HEK293 (cell line): ENCODE results near the gene MECP2.

Experiments used
- CTCF ChIA-PET: fragments of 350-600 bp; formaldehyde crosslinking; extraction: SDS; loops from one replicate; lab custom pipeline; 2021; ENCODE audit warnings: antibody characterized with exemption; lab: Yijun Ruan, JAX
- POLR2A ChIA-PET: fragments of 300-600 bp; formaldehyde crosslinking; extraction: SDS; loops from one replicate; lab custom pipeline; 2020; ENCODE audit warnings: antibody characterized with exemption, inconsistent platforms; lab: Yijun Ruan, JAX
- H3K27ac ChIP-seq: fragments of 200-500 bp; sonication (Bioruptor generic); 2 replicates; pipeline ENCODE4 v1.5.1; 2014; ENCODE audit warnings: low read depth, low read length, control low read depth, inconsistent platforms; ENCODE audit errors: extremely low read depth
- H3K36me3 ChIP-seq, 2 experiments: fragments of 200-500 bp in 1 of 2; sonication (Bioruptor generic) in 1 of 2; 1 replicate in 1 of 2; 2 replicates in 1 of 2; pipeline ENCODE4 v1.5.1; 2014 to 2017; ENCODE audit warnings: inconsistent platforms in 2 of 2, low read length in 2 of 2; ENCODE audit not compliant: control insufficient read depth in 2 of 2, insufficient read depth in 1 of 2
- H3K4me1 ChIP-seq: fragments of 200-500 bp; sonication (Bioruptor generic); 2 replicates; pipeline ENCODE4 v1.5.1; 2014; ENCODE audit warnings: mild to moderate bottlenecking, low read length, inconsistent platforms; ENCODE audit not compliant: control insufficient read depth, insufficient read depth
- H3K4me3 ChIP-seq: 2 replicates; pipeline ENCODE4 v1.5.1; 2011; ENCODE audit warnings: low read depth, mild to moderate bottlenecking, control low read depth, low read length, moderate library complexity
- H3K9me3 ChIP-seq: fragments of 200-500 bp; sonication (Bioruptor generic); 2 replicates; pipeline ENCODE4 v1.5.1; 2014; ENCODE audit warnings: low read depth, low read length, inconsistent platforms; ENCODE audit not compliant: control insufficient read depth, insufficient read depth
- BCL6B ChIP-seq: fragments of 450-650 bp; formaldehyde crosslinking; IDR thresholded peaks from 2 replicates; pipeline ENCODE4 v1.5.1; 2017; ENCODE audit warnings: missing biosample characterization, missing genetic modification characterization
- KLF1 ChIP-seq: fragments of 450-650 bp; formaldehyde crosslinking; IDR thresholded peaks from 2 replicates; pipeline ENCODE4 v1.5.1; 2016; ENCODE audit warnings: missing biosample characterization, missing genetic modification characterization
- KLF10 ChIP-seq: fragments of 450-650 bp; IDR thresholded peaks from 2 replicates; pipeline ENCODE4 v1.5.1; 2018; ENCODE audit warnings: missing biosample characterization, mild to moderate bottlenecking, missing genetic modification characterization
- KLF17 ChIP-seq: fragments of 450-650 bp; formaldehyde crosslinking; IDR thresholded peaks from 2 replicates; pipeline ENCODE4 v1.5.1; 2016; ENCODE audit warnings: missing biosample characterization, missing genetic modification characterization
- KLF7 ChIP-seq: fragments of 450-650 bp; formaldehyde crosslinking; IDR thresholded peaks from 2 replicates; pipeline ENCODE4 v1.5.1; 2016; ENCODE audit warnings: missing biosample characterization, missing genetic modification characterization, borderline replicate concordance
- MEIS1 ChIP-seq: sonication (generic); formaldehyde crosslinking; IDR thresholded peaks from 2 replicates; pipeline ENCODE4 v1.8.1; 2022; ENCODE audit warnings: missing genetic modification reagents, mild to moderate bottlenecking, borderline replicate concordance
- REPIN1 ChIP-seq: fragments of 450-650 bp; formaldehyde crosslinking; IDR thresholded peaks from 2 replicates; pipeline ENCODE4 v1.5.1; 2017; ENCODE audit warnings: missing biosample characterization, missing genetic modification characterization, low read depth
- ZBTB11 ChIP-seq: fragments of 450-650 bp; formaldehyde crosslinking; conservative IDR thresholded peaks from 2 replicates; pipeline ENCODE4 v1.5.1; 2016; ENCODE audit warnings: low read depth, missing biosample characterization, missing genetic modification characterization
- ZFP69B ChIP-seq: fragments of 450-650 bp; formaldehyde crosslinking; IDR thresholded peaks from 2 replicates; pipeline ENCODE4 v1.5.1; 2016; ENCODE audit warnings: missing biosample characterization, missing genetic modification characterization
- ZNF148 ChIP-seq: fragments of 450-650 bp; formaldehyde crosslinking; IDR thresholded peaks from 2 replicates; pipeline ENCODE4 v1.5.0; 2017; ENCODE audit warnings: missing biosample characterization, missing genetic modification characterization, borderline replicate concordance
- ZNF18 ChIP-seq: fragments of 450-650 bp; formaldehyde crosslinking; IDR thresholded peaks from 2 replicates; pipeline ENCODE4 v1.5.1; 2016; ENCODE audit warnings: missing biosample characterization, missing genetic modification characterization
- ZNF426 ChIP-seq: fragments of 450-650 bp; formaldehyde crosslinking; IDR thresholded peaks from 2 replicates; pipeline ENCODE4 v1.5.1; 2017; ENCODE audit warnings: missing biosample characterization, missing genetic modification characterization, mild to moderate bottlenecking, inconsistent platforms, moderate library complexity
- ZNF510 ChIP-seq: fragments of 450-650 bp; formaldehyde crosslinking; IDR thresholded peaks from 2 replicates; pipeline ENCODE4 v1.5.1; 2018; ENCODE audit warnings: mild to moderate bottlenecking, missing genetic modification characterization, missing biosample characterization; ENCODE audit not compliant: insufficient replicate concordance
- ZNF624 ChIP-seq: fragments of 450-650 bp; formaldehyde crosslinking; IDR thresholded peaks from 2 replicates; pipeline ENCODE4 v1.5.1; 2017; ENCODE audit warnings: missing biosample characterization, missing genetic modification characterization
- ZNF660 ChIP-seq: fragments of 450-650 bp; IDR thresholded peaks from 2 replicates; pipeline ENCODE4 v1.5.1; 2018; ENCODE audit warnings: missing biosample characterization, mild to moderate bottlenecking, missing genetic modification characterization
- ZNF664 ChIP-seq: fragments of 450-650 bp; formaldehyde crosslinking; IDR thresholded peaks from 2 replicates; pipeline ENCODE4 v1.5.1; 2016; ENCODE audit warnings: missing biosample characterization, missing genetic modification characterization
- ZNF670 ChIP-seq: fragments of 450-650 bp; formaldehyde crosslinking; IDR thresholded peaks from 2 replicates; pipeline ENCODE4 v1.5.1; 2016; ENCODE audit warnings: missing biosample characterization, missing genetic modification characterization, low read depth
- ZNF777 ChIP-seq: fragments of 450-650 bp; formaldehyde crosslinking; IDR thresholded peaks from 2 replicates; pipeline ENCODE4 v1.5.1; 2017; ENCODE audit warnings: missing biosample characterization, missing genetic modification characterization, borderline replicate concordance
- TF ChIP-seq, protein P1 (sequence below): fragments of 450-650 bp; formaldehyde crosslinking; IDR thresholded peaks from 2 replicates; pipeline ENCODE4 v1.5.1; 2016; ENCODE audit warnings: missing biosample characterization, missing genetic modification characterization

The MECP2 gene

GRCh38 chrX:154013001-154013421 lies 84.5 kb downstream of the MECP2 start:
- H3K4me3 ChIP-seq, result no peak overlapping the region
- ChIA-PET CTCF (interaction anchor here (0.7 to 3.9 kb wide), 28 partner anchors 10 to 1053 kb away, joined by 3 to 35 read pairs (median 6); no protein-coding TSS in a partner anchor), POLR2A (interaction anchor here (0.7 to 4.6 kb wide), 5 partner anchors 39 to 463 kb away, joined by 3 to 21 read pairs (median 3); partner anchors contain the start of genes HCFC1, MECP2 and TMEM187)
- no peaks in the 10 kb centered on the region for H3K4me1 ChIP-seq
- no peak for TF ChIP-seq KLF1 (tag by site-specific recombination)
- no peak for TF ChIP-seq ZNF510 (tag by site-specific recombination)
- no peak for TF ChIP-seq BCL6B (tag by site-specific recombination)
- TF ChIP-seq REPIN1, result no peak
- TF ChIP-seq ZNF670 (tag by site-specific recombination), result no peak
- no peak for TF ChIP-seq KLF17 (tag by site-specific recombination)
- TF ChIP-seq MEIS1 (CRISPR knock-in tag), result no peak
- TF ChIP-seq ZNF624 (tag by site-specific recombination), result no peak
- no peak for TF ChIP-seq ZNF148 (tag by site-specific recombination)
- no peak for TF ChIP-seq ZFP69B (tag by site-specific recombination)
- no peak for TF ChIP-seq KLF10 (tag by site-specific recombination)
- TF ChIP-seq ZNF660 (tag by site-specific recombination), result no peak
- no peak for TF ChIP-seq ZNF426
- no peak for TF ChIP-seq ZNF664
- TF ChIP-seq, all 188 proteins: peak for 0
- Histone ChIP-seq H3K27ac (no peak overlapping the region), H3K36me3 (peaks cover 8 to 75% of the 10 kb centered on the region in 2 experiments; a peak in 2 of 3 replicates), H3K9me3 (no peaks in the 10 kb centered on the region)

GRCh38 chrX:154012336-154012991 lies 85.1 kb downstream of the MECP2 start:
- no peaks in the 10 kb centered on the region for H3K4me1 ChIP-seq
- CTCF ChIA-PET, result interaction anchor here (0.8 to 3.9 kb wide), 22 partner anchors 10 to 523 kb away, joined by 3 to 35 read pairs (median 8); no protein-coding TSS in a partner anchor
- TF ChIP-seq KLF7 (no peak), ZBTB11 (tag by site-specific recombination) (no peak), ZNF18 (tag by site-specific recombination) (no peak), ZNF777 (no peak)
- TF ChIP-seq, protein P1, sequence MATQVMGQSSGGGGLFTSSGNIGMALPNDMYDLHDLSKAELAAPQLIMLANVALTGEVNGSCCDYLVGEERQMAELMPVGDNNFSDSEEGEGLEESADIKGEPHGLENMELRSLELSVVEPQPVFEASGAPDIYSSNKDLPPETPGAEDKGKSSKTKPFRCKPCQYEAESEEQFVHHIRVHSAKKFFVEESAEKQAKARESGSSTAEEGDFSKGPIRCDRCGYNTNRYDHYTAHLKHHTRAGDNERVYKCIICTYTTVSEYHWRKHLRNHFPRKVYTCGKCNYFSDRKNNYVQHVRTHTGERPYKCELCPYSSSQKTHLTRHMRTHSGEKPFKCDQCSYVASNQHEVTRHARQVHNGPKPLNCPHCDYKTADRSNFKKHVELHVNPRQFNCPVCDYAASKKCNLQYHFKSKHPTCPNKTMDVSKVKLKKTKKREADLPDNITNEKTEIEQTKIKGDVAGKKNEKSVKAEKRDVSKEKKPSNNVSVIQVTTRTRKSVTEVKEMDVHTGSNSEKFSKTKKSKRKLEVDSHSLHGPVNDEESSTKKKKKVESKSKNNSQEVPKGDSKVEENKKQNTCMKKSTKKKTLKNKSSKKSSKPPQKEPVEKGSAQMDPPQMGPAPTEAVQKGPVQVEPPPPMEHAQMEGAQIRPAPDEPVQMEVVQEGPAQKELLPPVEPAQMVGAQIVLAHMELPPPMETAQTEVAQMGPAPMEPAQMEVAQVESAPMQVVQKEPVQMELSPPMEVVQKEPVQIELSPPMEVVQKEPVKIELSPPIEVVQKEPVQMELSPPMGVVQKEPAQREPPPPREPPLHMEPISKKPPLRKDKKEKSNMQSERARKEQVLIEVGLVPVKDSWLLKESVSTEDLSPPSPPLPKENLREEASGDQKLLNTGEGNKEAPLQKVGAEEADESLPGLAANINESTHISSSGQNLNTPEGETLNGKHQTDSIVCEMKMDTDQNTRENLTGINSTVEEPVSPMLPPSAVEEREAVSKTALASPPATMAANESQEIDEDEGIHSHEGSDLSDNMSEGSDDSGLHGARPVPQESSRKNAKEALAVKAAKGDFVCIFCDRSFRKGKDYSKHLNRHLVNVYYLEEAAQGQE, result no peak

More at GRCh38 chrX:154012336-154012991, 85.1 kb downstream of the MECP2 start:
- H3K36me3 ChIP-seq, result peaks cover 5 to 75% of the 10 kb centered on the region in 2 experiments; a peak in 2 of 3 replicates
- no peak overlapping the region for H3K4me3 ChIP-seq
- POLR2A ChIA-PET, result interaction anchor here (0.7 to 4.6 kb wide), 4 partner anchors 41 to 464 kb away, joined by 3 to 21 read pairs (median 3); partner anchors contain the start of genes HCFC1, MECP2 and TMEM187
- no peak overlapping the region for H3K27ac ChIP-seq
- H3K9me3 ChIP-seq, result no peaks in the 10 kb centered on the region
